ENCODE data around the gene SMARCE1.

The SMARCE1 gene

DNA sequence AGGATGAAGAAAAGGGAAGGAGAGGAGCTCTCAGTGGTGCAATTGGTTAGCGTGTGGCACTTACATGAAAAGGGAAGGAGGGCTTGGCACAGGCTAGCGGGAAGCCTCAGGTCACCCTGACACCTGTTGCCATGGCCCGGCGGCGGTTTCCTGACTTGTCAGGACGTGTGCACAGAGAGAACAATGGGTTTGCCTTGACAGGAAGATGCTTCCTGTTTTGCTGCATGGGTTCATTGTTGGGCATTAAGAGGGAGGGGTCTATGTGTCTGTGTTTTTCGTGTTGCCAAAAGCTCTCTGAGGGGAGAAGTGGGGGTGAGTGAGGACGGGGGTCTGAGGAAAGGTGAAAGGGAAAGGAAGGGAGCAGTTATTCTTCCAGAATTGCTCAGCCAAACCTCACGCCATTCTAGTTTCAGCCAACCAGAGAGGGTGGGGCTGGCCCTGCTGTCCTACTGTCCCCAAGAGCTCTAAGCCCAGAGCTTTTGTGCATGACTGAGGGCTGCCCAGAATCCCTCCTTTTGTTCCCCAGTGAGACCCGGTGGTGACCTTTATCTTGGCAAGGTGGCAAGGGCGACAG, 65.2 kb downstream of the SMARCE1 start:
- Histone ChIP-seq H3K9ac (ENCODE audit: low read length) (no peak overlapping the region), H4K91ac (ENCODE audit: low read length) (no peak overlapping the region), H3K4me3 (ENCODE audit: insufficient read depth in 1 of 2, low read depth in 1 of 2, low read length in 2 of 2) (no peak overlapping the region), H3K4ac (ENCODE audit: low read depth in 1 of 2, low read length in 2 of 2) (no peak overlapping the region), H2AK5ac (ENCODE audit: low read length, severe bottlenecking) (no peak overlapping the region), H2AFZ (ENCODE audit: low read depth, low read length) (no peak overlapping the region), H3K4me1 (ENCODE audit: control insufficient read depth, insufficient read depth, low read depth, low read length) (no peaks in the 10 kb centered on the region), H3K79me1 (replicated peaks; ENCODE audit: low read length, poor library complexity, severe bottlenecking) (no peaks in the 10 kb centered on the region), H2BK5ac (ENCODE audit: low read depth, low read length, poor library complexity, severe bottlenecking) (no peak overlapping the region), H4K8ac (ENCODE audit: low read length) (no peak overlapping the region), H2BK15ac (ENCODE audit: low read depth, poor library complexity, severe bottlenecking) (no peak overlapping the region), H3K36me3 (ENCODE audit: control insufficient read depth in 1 of 2, insufficient read depth in 2 of 2, low read depth in 1 of 2, low read length in 2 of 2) (no peaks in the 10 kb centered on the region), H2BK120ac (ENCODE audit: low read depth, low read length) (no peak overlapping the region), H3K4me2 (ENCODE audit: low read length, poor library complexity, severe bottlenecking) (no peak overlapping the region), H3K14ac (ENCODE audit: low read length in 2 of 2) (no peak overlapping the region), H3K27me3 (ENCODE audit: control insufficient read depth in 1 of 2, insufficient read depth in 1 of 2, low read length in 2 of 2) (peaks cover 0 to 23% of the 10 kb centered on the region in 2 experiments), H2BK12ac (ENCODE audit: low read length in 2 of 2) (no peak overlapping the region), H3K9me3 (ENCODE audit: control insufficient read depth, low read length) (no peaks in the 10 kb centered on the region), H3K27ac (ENCODE audit: low read length, poor library complexity, severe bottlenecking) (no peak overlapping the region), H3K23ac (ENCODE audit: low read length in 2 of 2) (no peak overlapping the region), H3K18ac (ENCODE audit: low read depth in 1 of 2, low read length in 2 of 2) (no peak overlapping the region)
- WGBS = 78% methylated on average over 11 of the region's 11 CpGs
- no peak for DNase-seq

DNA sequence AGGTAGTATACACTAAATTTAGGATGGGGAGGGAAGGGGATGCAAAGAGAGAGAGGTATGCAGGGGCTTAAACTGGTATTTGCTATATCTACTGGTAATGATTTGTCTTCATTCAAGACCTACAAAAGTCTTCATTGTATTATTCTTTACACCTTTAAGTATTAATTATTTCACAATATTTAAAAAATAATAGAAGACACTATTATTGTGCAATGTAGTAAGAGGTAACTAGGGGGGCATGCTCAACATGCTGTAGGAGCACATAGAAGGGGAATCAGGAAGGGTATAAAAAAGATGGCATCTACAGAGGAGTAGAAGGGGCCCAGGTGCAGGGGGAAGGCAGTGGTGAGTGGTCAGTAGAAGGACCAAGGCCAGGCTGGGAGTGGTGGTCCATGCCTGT, 67.5 kb downstream of the SMARCE1 start:
- Histone ChIP-seq H3K9ac (ENCODE audit: low read length) (no peak overlapping the region), H4K91ac (ENCODE audit: low read length) (no peak overlapping the region), H3K9me3 (ENCODE audit: control insufficient read depth, low read length) (peaks cover 10% of the 10 kb centered on the region), H4K8ac (ENCODE audit: low read length) (no peak overlapping the region), H2BK120ac (ENCODE audit: low read depth, low read length) (no peak overlapping the region), H3K4me1 (ENCODE audit: control insufficient read depth, insufficient read depth, low read depth, low read length) (no peaks in the 10 kb centered on the region), H3K27me3 (ENCODE audit: control insufficient read depth in 1 of 2, insufficient read depth in 1 of 2, low read length in 2 of 2) (peaks cover 0 to 22% of the 10 kb centered on the region in 2 experiments), H3K4me2 (ENCODE audit: low read length, poor library complexity, severe bottlenecking) (no peak overlapping the region), H2BK15ac (ENCODE audit: low read depth, poor library complexity, severe bottlenecking) (no peak overlapping the region), H2AK5ac (ENCODE audit: low read length, severe bottlenecking) (no peak overlapping the region), H2BK5ac (ENCODE audit: low read depth, low read length, poor library complexity, severe bottlenecking) (no peak overlapping the region), H2BK12ac (ENCODE audit: low read length in 2 of 2) (no peak overlapping the region), H3K79me1 (replicated peaks; ENCODE audit: low read length, poor library complexity, severe bottlenecking) (no peaks in the 10 kb centered on the region), H3K14ac (ENCODE audit: low read length in 2 of 2) (no peak overlapping the region), H3K23ac (ENCODE audit: low read length in 2 of 2) (no peak overlapping the region), H3K27ac (ENCODE audit: low read length, poor library complexity, severe bottlenecking) (no peak overlapping the region), H3K18ac (ENCODE audit: low read depth in 1 of 2, low read length in 2 of 2) (no peak overlapping the region), H3K4ac (ENCODE audit: low read depth in 1 of 2, low read length in 2 of 2) (no peak overlapping the region), H3K4me3 (ENCODE audit: insufficient read depth in 1 of 2, low read depth in 1 of 2, low read length in 2 of 2) (no peak overlapping the region), H3K36me3 (ENCODE audit: control insufficient read depth in 1 of 2, insufficient read depth in 2 of 2, low read depth in 1 of 2, low read length in 2 of 2) (no peaks in the 10 kb centered on the region), H2AFZ (ENCODE audit: low read depth, low read length) (no peak overlapping the region)
- DNase-seq = no peak

DNA sequence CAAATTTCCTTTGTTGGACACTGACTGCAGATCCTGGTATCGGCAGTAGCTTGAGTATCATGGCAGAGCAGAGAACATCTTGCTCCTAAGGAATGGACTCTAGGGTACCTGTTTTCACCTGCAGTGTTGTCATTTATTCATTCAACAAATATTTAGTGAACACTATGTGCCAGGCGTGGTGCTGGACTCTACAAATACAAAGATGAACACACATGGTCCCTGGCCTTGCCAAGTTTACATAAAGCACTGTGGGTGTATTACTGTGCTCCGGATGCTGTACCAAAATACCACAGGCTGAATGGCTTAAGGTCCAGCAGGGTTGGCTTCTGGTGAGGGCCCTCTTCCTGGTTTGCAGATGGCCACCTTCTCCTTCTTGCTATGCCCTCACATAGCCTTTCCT, 68.1 kb downstream of the SMARCE1 start:
- no peak overlapping the region for H3K27ac ChIP-seq (ENCODE audit: low read length, poor library complexity, severe bottlenecking)
- H3K14ac ChIP-seq (ENCODE audit: low read length in 2 of 2) = no peak overlapping the region
- no peak overlapping the region for H3K4me3 ChIP-seq (ENCODE audit: insufficient read depth in 1 of 2, low read depth in 1 of 2, low read length in 2 of 2)
- no peak overlapping the region for H2AFZ ChIP-seq (ENCODE audit: low read depth, low read length)
- no peak overlapping the region for H2BK5ac ChIP-seq (ENCODE audit: low read depth, low read length, poor library complexity, severe bottlenecking)
- no peak overlapping the region for H3K4ac ChIP-seq (ENCODE audit: low read depth in 1 of 2, low read length in 2 of 2)
- 94% methylated on average over 3 of the region's 3 CpGs for WGBS
- no peak overlapping the region for H3K23ac ChIP-seq (ENCODE audit: low read length in 2 of 2)
- H2BK12ac ChIP-seq (ENCODE audit: low read length in 2 of 2) = no peak overlapping the region
- H3K36me3 ChIP-seq (ENCODE audit: control insufficient read depth in 1 of 2, insufficient read depth in 2 of 2, low read depth in 1 of 2, low read length in 2 of 2) = no peaks in the 10 kb centered on the region
- no peak overlapping the region for H2AK5ac ChIP-seq (ENCODE audit: low read length, severe bottlenecking)
- H2BK120ac ChIP-seq (ENCODE audit: low read depth, low read length) = no peak overlapping the region
- H3K4me1 ChIP-seq (ENCODE audit: control insufficient read depth, insufficient read depth, low read depth, low read length) = no peaks in the 10 kb centered on the region
- no peak overlapping the region for H2BK15ac ChIP-seq (ENCODE audit: low read depth, poor library complexity, severe bottlenecking)
- no peak overlapping the region for H3K9ac ChIP-seq (ENCODE audit: low read length)
- no peaks in the 10 kb centered on the region for H3K79me1 ChIP-seq (replicated peaks; ENCODE audit: low read length, poor library complexity, severe bottlenecking)
- peaks cover 0 to 22% of the 10 kb centered on the region in 2 experiments for H3K27me3 ChIP-seq (ENCODE audit: control insufficient read depth in 1 of 2, insufficient read depth in 1 of 2, low read length in 2 of 2)
- DNase-seq = no peak
- H4K8ac ChIP-seq (ENCODE audit: low read length) = no peak overlapping the region
- no peak overlapping the region for H3K18ac ChIP-seq (ENCODE audit: low read depth in 1 of 2, low read length in 2 of 2)
- no peak overlapping the region for H4K91ac ChIP-seq (ENCODE audit: low read length)
- no peak overlapping the region for H3K4me2 ChIP-seq (ENCODE audit: low read length, poor library complexity, severe bottlenecking)
- H3K9me3 ChIP-seq (ENCODE audit: control insufficient read depth, low read length) = peaks cover 16% of the 10 kb centered on the region

DNA sequence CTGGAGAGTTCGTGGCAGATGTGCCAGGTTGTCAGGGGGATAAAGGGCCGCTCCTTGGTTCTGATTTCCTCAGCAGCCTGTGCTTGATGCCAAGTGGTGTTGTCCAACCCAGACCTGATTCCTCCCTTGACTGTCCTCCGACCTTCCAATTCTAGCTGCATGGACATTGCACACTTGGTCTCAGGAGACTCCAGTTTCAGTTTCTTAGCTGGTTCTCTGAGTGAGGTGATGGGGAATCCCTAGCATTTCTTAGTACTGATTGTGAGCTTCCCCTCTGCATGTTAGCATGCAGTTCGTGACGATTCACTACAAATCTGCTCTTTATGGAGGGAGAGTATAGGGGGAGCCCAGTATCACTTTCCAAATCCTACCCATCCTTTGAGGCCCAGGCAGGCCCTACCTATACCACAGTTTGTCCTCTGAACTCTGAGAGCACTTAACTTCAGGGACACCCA, 70.0 kb downstream of the SMARCE1 start:
- Histone ChIP-seq H4K8ac (ENCODE audit: low read length) (no peak overlapping the region), H3K4ac (ENCODE audit: low read depth in 1 of 2, low read length in 2 of 2) (no peak overlapping the region), H2AFZ (ENCODE audit: low read depth, low read length) (no peak overlapping the region), H3K23ac (ENCODE audit: low read length in 2 of 2) (no peak overlapping the region), H2BK15ac (ENCODE audit: low read depth, poor library complexity, severe bottlenecking) (no peak overlapping the region), H3K9ac (ENCODE audit: low read length) (no peak overlapping the region), H2BK12ac (ENCODE audit: low read length in 2 of 2) (no peak overlapping the region), H2BK5ac (ENCODE audit: low read depth, low read length, poor library complexity, severe bottlenecking) (no peak overlapping the region), H2BK120ac (ENCODE audit: low read depth, low read length) (no peak overlapping the region), H4K91ac (ENCODE audit: low read length) (no peak overlapping the region), H3K36me3 (ENCODE audit: control insufficient read depth in 1 of 2, insufficient read depth in 2 of 2, low read depth in 1 of 2, low read length in 2 of 2) (no peaks in the 10 kb centered on the region), H3K27me3 (ENCODE audit: control insufficient read depth in 1 of 2, insufficient read depth in 1 of 2, low read length in 2 of 2) (peaks cover 0 to 21% of the 10 kb centered on the region in 2 experiments), H3K4me3 (ENCODE audit: insufficient read depth in 1 of 2, low read depth in 1 of 2, low read length in 2 of 2) (no peak overlapping the region), H3K27ac (ENCODE audit: low read length, poor library complexity, severe bottlenecking) (no peak overlapping the region), H3K4me2 (ENCODE audit: low read length, poor library complexity, severe bottlenecking) (no peak overlapping the region), H3K4me1 (ENCODE audit: control insufficient read depth, insufficient read depth, low read depth, low read length) (no peaks in the 10 kb centered on the region), H3K14ac (ENCODE audit: low read length in 2 of 2) (no peak overlapping the region), H3K79me1 (replicated peaks; ENCODE audit: low read length, poor library complexity, severe bottlenecking) (no peaks in the 10 kb centered on the region), H3K18ac (ENCODE audit: low read depth in 1 of 2, low read length in 2 of 2) (no peak overlapping the region), H3K9me3 (ENCODE audit: control insufficient read depth, low read length) (peaks cover 35% of the 10 kb centered on the region), H2AK5ac (ENCODE audit: low read length, severe bottlenecking) (no peak overlapping the region)
- no peak for DNase-seq
- WGBS = 93% methylated on average over 4 of the region's 5 CpGs

Data from mesenchymal stem cell (in vitro differentiated cells and primary cell).